HG02763 (cell line): ENCODE results near the gene PPM1A.

Experiments used
- ATAC-seq: cut with Tn5 transposase; IDR thresholded peaks from one replicate; pipeline ENCODE4 v1.9.1; 2021; ENCODE audit warnings: mild to moderate bottlenecking, moderate library complexity; ENCODE audit not compliant: unreplicated experiment

The PPM1A gene

DNA sequence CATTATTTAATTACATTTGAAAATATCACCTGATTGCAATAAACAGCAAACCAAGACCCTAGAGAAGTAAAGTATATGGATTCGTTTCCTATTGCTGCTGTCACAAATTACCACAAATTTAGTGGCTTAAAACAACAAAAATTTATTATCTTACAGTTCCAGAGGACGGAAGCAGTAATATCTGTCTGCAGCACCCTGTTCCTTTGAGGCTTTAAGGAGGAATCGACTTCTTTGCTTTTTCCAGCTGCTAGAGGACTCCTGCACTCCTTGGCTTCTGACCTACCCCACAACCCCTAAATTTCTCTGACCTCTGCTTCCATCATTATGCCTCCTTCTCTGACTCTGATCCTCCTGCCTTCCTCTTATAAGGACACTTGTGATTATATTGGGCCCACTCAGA is 23.8 kb upstream of the PPM1A start:
- ATAC-seq: no peak

GRCh38 chr14:60226298-60226697 is 22.7 kb upstream of the PPM1A start:
- no peak for ATAC-seq

GRCh38 chr14:60227291-60227690 is 21.7 kb upstream of the PPM1A start:
- ATAC-seq: no peak

- no peak for ATAC-seq
Observed at GRCh38 chr14:60229614-60230013, 19.4 kb upstream of the PPM1A start.

- no peak for ATAC-seq
Observed at GRCh38 chr14:60232185-60232584, 16.8 kb upstream of the PPM1A start.

DNA sequence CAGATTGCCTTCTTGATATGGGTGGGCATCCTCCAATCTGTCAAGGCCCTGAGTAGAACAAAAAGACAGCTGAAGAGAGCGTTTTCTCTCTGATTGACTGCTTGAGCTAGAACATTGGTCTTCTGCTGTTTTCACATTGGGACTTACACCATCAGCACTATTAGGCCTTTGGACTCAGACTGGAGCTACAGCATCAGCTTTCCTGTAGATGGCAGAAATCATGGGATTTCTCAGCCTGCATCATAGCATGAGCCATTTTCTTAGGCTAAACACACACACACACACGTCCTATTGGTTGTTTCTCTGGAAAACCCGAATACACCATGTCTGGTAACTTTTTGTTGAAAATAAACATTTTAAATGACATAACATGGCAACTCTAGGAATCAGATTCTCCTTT is 15.8 kb upstream of the PPM1A start:
- ATAC-seq: no peak

DNA sequence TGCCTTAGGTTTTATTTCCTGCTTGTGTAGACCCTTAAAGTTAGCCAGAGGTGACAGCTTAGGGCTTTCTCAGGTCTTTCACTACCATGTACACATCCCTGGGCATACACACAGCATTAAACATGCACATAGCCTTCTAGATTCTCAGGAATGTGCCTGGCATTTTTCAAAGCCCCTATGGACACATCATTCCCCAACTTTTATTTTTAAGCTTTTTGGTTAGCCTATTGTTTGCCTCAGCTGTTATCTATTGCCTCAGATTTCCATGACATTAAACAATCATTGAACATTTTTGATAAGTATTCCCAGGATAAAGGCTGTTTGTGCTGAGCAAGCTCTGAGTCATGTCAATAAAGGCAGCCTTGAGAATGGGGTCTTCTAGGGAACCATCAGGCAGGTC is 15.1 kb upstream of the PPM1A start:
- ATAC-seq: no peak

GRCh38 chr14:60235440-60235839 is 13.6 kb upstream of the PPM1A start:
- ATAC-seq: no peak

DNA sequence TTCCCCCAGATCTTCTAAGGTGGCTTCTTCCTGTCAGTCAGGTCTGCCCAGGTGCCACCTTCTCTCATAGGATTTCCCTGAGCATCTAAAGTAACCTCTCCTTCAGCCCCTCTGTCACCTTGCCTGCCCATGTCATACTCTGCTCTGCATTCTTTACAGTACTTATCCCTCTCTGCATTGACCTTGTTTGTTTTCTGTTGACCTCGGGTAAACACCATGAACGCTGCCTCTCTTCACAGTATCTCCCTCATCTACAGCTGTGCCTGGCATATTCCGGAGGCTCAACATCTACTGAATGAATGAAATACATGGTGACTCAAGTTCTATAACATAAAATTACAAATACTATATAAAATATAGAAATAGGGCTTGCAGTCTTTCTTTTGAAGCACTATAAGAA is 10.1 kb upstream of the PPM1A start:
- ATAC-seq: no peak

DNA sequence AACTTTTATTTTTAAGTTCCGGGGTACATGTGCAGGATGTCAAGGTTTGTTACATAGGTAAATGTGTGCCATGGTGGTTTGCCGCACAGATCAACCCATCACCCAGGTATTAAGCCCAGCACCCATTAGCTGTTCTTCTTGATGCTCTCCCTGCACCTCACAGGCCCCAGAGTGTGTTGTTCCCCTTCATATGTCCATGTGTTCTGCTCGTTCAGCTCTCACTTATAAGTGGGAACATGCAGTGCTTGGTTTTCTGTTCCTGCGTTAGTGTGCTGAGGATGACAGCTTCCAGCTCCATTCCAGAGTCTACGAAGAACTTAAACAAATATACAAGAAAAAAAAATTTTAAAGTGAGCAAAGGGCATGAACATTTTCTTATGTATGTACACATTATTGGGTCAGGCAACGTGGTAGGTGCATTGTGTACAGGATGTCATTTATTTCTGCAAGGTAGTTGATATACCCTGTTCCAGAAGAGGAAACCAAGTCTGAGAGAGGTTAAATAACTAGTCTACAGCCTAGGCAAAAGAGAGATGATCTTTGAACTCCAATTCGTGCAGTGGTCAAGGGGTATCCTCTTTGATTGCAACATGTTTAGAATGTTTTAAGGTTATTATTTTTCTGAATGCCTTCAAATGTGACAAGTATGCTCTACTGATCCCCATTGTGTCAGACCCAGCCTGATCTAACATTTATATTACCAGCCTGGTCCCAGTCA is 8.7 kb upstream of the PPM1A start:
- no peak for ATAC-seq

DNA sequence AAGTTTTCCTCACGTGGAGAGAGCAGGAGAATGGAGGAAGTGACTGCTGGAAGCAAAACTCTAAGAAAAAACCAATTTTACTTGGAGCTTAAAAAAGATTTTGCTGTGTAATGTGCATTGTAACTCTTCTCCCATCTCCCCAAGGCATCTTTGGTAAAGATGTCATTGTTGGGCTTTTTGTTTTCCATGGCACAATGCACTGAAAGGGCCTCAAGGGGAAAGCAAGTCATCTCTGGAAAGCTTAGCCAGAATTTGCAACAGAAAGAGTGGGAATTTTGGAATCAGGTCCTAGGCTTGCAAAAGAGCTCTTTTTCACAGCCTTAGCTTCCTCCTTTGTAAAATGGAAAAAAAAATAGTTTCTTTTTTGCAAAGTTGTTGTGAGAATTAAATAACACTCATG is 7.9 kb upstream of the PPM1A start:
- no peak for ATAC-seq

GRCh38 chr14:60242429-60242828 is 6.6 kb upstream of the PPM1A start:
- no peak for ATAC-seq

GRCh38 chr14:60245380-60246177 is 3.4 kb upstream of the PPM1A start:
- ATAC-seq: no peak

- peak; percentile 53 for ATAC-seq
Observed at GRCh38 chr14:60247994-60248696, 876 bp upstream of the PPM1A start.

DNA sequence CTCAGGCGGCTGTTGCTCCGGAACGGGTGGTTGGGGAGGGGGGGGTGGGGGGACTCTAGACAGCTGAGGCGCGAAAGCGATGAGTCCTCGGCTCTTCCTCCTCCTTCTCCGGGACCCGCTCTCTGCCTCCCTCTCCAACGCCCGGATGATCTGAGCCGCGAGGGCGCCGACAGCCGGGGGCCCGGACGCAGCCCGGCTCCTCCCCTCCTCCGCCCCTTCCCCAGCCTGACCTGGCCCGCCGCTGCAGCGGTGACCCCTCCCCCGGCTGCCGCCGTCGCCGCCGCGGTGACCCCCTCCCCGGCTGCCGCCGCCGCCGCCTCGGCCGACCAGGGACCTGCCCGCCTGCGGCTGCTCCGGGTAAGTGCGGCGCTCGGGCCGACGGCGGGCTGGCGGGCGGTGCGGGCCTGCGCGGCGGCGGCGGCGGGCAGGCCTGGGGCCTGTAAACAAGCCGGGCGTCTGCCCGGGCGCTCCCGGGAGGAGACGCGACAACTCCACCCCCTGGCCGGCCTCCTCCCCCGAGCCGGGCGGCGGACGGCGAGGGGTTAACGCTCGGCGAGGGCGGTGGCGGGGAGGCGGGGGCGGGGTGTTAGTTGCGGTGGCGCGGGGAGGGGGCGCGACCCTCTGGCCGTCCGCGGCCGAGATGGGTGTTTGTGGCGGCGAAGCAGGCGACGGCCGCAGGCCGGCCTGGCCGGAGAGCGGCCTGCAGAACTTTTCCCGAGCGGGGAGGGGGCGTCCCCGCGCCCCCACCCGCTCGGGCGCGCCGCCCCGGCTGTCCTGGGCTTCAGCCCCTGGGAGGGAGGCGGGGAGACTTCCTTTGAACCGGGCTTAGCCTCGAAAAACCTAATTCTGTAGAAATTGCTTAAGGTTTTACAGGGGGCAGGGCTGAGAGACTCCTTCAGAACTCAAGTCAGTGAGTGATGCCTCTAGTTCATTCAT is 568 bp downstream of the PPM1A start:
- ATAC-seq: peak; percentile 40

DNA sequence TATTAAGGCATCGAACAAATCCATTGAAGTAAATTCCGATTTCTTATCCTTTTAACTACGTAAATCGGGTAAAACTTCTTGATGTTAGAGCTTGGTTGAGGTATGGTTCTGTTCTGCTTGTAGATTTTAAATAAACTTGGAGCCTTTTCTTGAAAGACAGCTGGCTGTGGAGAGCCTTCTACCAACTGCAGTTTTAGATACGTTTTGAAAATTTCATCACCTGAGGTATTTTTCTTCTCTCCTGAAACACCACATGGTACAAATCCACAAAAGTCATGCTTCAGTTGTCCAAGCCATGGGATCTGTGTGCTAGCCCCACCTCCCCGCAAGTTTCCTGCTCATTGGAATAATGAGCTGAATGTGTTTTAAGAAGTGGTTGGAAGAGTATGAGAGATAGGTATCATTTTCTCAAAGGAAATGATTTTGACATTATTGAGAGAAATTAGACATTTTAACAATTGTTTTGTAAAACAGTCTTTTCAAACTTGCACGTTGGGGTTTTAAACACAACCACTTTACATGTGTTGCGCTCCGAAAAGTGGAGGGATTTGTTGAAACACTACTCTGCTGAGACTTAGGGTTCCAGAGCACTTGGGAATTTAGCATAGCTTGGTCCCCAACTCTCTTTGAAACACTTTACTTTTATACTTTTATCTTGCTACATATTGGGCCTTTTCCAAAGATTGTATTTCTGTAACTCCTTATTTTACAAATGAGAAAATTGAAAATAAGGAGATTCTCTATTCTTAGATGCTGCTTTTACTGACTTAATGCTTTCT is 1.4 kb downstream of the PPM1A start:
- no peak for ATAC-seq

GRCh38 chr14:60251877-60252276 is 2.9 kb downstream of the PPM1A start:
- no peak for ATAC-seq

DNA sequence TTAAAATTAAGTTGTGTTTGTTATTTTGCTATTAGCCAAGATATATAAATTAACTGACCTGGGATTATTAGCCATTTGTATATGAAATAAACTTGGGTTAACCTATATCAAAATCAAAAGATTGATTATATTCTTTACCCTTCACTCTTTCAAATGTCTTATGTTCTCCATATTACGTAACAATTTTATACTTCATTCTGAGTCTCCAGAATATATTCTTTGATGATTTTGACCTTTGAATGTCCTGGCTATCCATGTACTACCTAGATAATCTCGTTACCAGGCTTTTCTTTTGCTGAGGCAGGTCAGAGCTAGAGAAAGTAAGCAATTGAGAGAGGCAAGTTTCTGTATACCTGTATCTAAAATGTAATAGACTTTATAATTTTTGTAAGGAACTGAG is 3.6 kb downstream of the PPM1A start:
- ATAC-seq: no peak

DNA sequence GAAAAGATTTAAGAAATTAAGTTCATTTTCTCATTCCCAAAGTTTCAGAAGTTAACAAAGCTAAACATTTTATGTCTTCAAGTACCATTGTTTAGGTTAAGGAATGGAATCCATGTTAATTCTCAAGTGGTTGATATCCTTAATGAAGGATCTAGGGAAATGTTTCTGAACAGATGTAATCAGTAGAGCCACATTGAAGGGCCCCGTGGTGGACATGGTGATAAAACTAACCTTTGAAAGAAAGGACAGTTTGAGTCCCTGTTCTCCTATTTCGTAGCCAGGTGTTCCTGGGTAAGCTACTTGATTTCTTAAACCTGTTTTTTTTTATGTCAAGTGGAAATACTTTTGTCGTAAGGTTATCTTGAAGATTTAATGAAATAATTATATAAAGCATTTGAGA is 4.6 kb downstream of the PPM1A start:
- no peak for ATAC-seq

DNA sequence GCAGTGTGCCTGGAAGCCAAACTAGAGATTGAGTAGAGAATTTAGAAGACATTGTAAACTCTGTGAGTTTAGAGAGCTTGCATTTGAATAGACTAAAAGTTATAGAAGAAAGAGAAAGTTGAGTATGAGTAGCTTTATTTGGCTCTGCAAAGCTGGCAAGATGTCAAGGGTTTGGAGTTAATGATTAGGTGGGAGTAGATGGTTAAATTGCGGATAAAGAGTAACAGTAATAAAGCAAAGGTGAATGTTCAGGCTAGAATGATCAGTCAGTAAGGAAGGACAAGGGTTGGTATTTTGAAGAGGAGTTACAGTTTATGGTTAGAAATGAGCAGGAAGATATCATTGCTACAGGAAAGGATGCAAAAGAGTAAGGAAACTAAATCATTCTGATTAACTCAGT is 5.2 kb downstream of the PPM1A start:
- no peak for ATAC-seq
